Astrocyte (in vitro differentiated cells and primary cell): ENCODE measurements around the gene BUB1B. TPM values are rescaled to one million over a fixed set of nuclear protein-coding genes. Genes with fewer than 3 reads are reported as not detected.
"Not testable (repeated sequence)": the region's sequence is repeated elsewhere in the genome, so short reads cannot be mapped to it uniquely, and the experiment has no call there.

ENCODE experiments used
- DNase-seq: peaks from one replicate; pipeline ENCODE4 v3.0.0-alpha.2; 2010; ENCODE audit warnings: low read depth
- FAIRE-seq: peaks from 2 replicates; lab custom pipeline; 2011; peaks lifted over from hg19 to GRCh38; lab: Jason Lieb, UNC
- H2AFZ ChIP-seq: 2 replicates; pipeline ENCODE4 v1.6.0; 2012; ENCODE audit warnings: low read depth, low read length, inconsistent platforms
- H3K27ac ChIP-seq: 2 replicates; pipeline ENCODE4 v1.5.1; 2011; ENCODE audit warnings: low read depth, low read length, inconsistent platforms
- H3K27me3 ChIP-seq: 2 replicates; pipeline ENCODE4 v1.6.0; 2011; ENCODE audit warnings: low read length, inconsistent platforms; ENCODE audit not compliant: insufficient read depth
- H3K36me3 ChIP-seq: 2 replicates; pipeline ENCODE4 v1.5.1; 2011; ENCODE audit warnings: low read length, inconsistent platforms; ENCODE audit not compliant: insufficient read depth
- H3K4me1 ChIP-seq: 2 replicates; pipeline ENCODE4 v1.5.1; 2011; ENCODE audit warnings: low read length, inconsistent platforms; ENCODE audit not compliant: insufficient read depth
- H3K4me2 ChIP-seq: 2 replicates; pipeline ENCODE4 v1.6.0; 2012; ENCODE audit warnings: low read length, inconsistent platforms
- H3K4me3 ChIP-seq: 2 replicates; pipeline ENCODE4 v1.5.1; 2011; ENCODE audit warnings: low read depth, mild to moderate bottlenecking, low read length, inconsistent platforms; ENCODE audit not compliant: insufficient read depth
- H3K79me2 ChIP-seq: 2 replicates; pipeline ENCODE4 v1.6.0; 2012; ENCODE audit warnings: mild to moderate bottlenecking, low read length, inconsistent platforms; ENCODE audit not compliant: insufficient read depth
- H3K9ac ChIP-seq: 2 replicates; pipeline ENCODE4 v1.6.0; 2012; ENCODE audit warnings: mild to moderate bottlenecking, low read length, inconsistent platforms
- H3K9me3 ChIP-seq: 2 replicates; pipeline ENCODE4 v1.5.1; 2012; ENCODE audit warnings: low read depth, mild to moderate bottlenecking, low read length, inconsistent platforms; ENCODE audit not compliant: insufficient read depth
- H4K20me1 ChIP-seq: 2 replicates; pipeline ENCODE4 v1.6.0; 2012; ENCODE audit warnings: low read length, inconsistent platforms; ENCODE audit not compliant: insufficient read depth
- H3K27ac Mint-ChIP-seq: one replicate; pipeline ENCODE4 v1.8.0; 2021; ENCODE audit warnings: mild to moderate bottlenecking, mixed read lengths; ENCODE audit not compliant: unreplicated experiment
- H3K27me3 Mint-ChIP-seq: one replicate; pipeline ENCODE4 v1.8.0; 2021; ENCODE audit warnings: low read depth, mixed read lengths; ENCODE audit not compliant: unreplicated experiment
- H3K36me3 Mint-ChIP-seq: one replicate; pipeline ENCODE4 v1.8.0; 2021; ENCODE audit warnings: low read depth, mixed read lengths; ENCODE audit not compliant: unreplicated experiment
- H3K4me1 Mint-ChIP-seq: one replicate; pipeline ENCODE4 v1.8.0; 2021; ENCODE audit warnings: low read depth, mixed read lengths; ENCODE audit not compliant: unreplicated experiment
- H3K4me3 Mint-ChIP-seq: one replicate; pipeline ENCODE4 v1.8.0; 2021; ENCODE audit warnings: mild to moderate bottlenecking, moderate library complexity, mixed read lengths; ENCODE audit not compliant: unreplicated experiment
- H3K9me3 Mint-ChIP-seq: one replicate; pipeline ENCODE4 v1.8.0; 2021; ENCODE audit warnings: mild to moderate bottlenecking, mixed read lengths; ENCODE audit not compliant: unreplicated experiment
- EZH2 ChIP-seq: IDR thresholded peaks from 2 replicates; pipeline ENCODE4 v1.6.1; 2012; ENCODE audit warnings: mild to moderate bottlenecking, low read length, inconsistent platforms; ENCODE audit not compliant: insufficient read depth
- total RNA-seq: library from RNA; stranded (reverse); gene quantifications from 2 replicates; pipeline ENCODE4 v1.2.1, GENCODE V29; 2021
- TF ChIP-seq, protein P1 (sequence below): IDR thresholded peaks from 2 replicates; pipeline ENCODE4 v1.5.1; 2011; ENCODE audit warnings: low read depth, mild to moderate bottlenecking, inconsistent platforms, low read length, moderate library complexity; ENCODE audit not compliant: insufficient read depth

BUB1B gene
- total RNA-seq, 1 donor from 2014 or later = 5.2 TPM

- TF ChIP-seq EZH2 = no peak
- TF ChIP-seq, protein P1, sequence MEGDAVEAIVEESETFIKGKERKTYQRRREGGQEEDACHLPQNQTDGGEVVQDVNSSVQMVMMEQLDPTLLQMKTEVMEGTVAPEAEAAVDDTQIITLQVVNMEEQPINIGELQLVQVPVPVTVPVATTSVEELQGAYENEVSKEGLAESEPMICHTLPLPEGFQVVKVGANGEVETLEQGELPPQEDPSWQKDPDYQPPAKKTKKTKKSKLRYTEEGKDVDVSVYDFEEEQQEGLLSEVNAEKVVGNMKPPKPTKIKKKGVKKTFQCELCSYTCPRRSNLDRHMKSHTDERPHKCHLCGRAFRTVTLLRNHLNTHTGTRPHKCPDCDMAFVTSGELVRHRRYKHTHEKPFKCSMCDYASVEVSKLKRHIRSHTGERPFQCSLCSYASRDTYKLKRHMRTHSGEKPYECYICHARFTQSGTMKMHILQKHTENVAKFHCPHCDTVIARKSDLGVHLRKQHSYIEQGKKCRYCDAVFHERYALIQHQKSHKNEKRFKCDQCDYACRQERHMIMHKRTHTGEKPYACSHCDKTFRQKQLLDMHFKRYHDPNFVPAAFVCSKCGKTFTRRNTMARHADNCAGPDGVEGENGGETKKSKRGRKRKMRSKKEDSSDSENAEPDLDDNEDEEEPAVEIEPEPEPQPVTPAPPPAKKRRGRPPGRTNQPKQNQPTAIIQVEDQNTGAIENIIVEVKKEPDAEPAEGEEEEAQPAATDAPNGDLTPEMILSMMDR = no peak
- no peak overlapping the region for H3K4me2 ChIP-seq
- H3K4me1 Mint-ChIP-seq = peaks cover 16% of the 10 kb centered on the region
- no peaks in the 10 kb centered on the region for H3K36me3 ChIP-seq
- H3K27me3 ChIP-seq = no peaks in the 10 kb centered on the region
- H3K9me3 ChIP-seq = no peaks in the 10 kb centered on the region
- no peak overlapping the region for H3K4me3 Mint-ChIP-seq
- peak overlapping the region; percentile 21 for H2AFZ ChIP-seq
- H3K9me3 Mint-ChIP-seq = no peaks in the 10 kb centered on the region
- H3K79me2 ChIP-seq = no peaks in the 10 kb centered on the region
- DNase-seq (peak; percentile 53), FAIRE-seq (no peak)
- H3K36me3 Mint-ChIP-seq = no peaks in the 10 kb centered on the region
- H3K27ac Mint-ChIP-seq = no peak overlapping the region
- H3K9ac ChIP-seq = no peak overlapping the region
- H3K4me3 ChIP-seq = no peak overlapping the region
- H3K27ac ChIP-seq = no peak overlapping the region
- no peaks in the 10 kb centered on the region for H4K20me1 ChIP-seq
- H3K27me3 Mint-ChIP-seq = peaks cover 6% of the 10 kb centered on the region
- peaks cover 16% of the 10 kb centered on the region for H3K4me1 ChIP-seq
These were observed 10.5 kb upstream of the BUB1B start for GRCh38 chr15:40150163-40150925.

DNA sequence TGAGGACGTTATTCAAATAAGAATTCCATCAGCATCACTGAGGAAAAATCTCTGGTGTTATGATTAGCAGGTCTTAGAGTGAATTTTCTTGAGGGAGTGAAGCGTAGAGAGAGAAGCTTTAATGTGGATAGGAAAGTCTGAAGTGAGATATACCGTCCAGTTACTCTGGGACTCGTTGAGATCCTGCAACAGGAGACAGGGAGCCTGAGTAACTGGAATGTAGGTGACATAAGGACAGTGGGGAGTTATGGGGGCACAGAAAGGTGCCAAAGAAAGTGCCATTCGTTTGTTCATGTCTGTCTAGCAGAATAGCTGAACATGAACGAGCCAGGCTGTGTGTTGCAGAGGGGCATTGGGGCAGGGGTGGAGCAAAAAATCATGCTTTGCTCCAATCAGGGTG, 9.4 kb upstream of the BUB1B start:
- Histone ChIP-seq H3K4me1 (peaks cover 10% of the 10 kb centered on the region), H3K79me2 (no peaks in the 10 kb centered on the region), H3K36me3 (no peaks in the 10 kb centered on the region), H2AFZ (no peak overlapping the region), H3K4me3 (no peak overlapping the region), H3K4me2 (no peak overlapping the region), H3K27ac (no peak overlapping the region), H3K9me3 (no peaks in the 10 kb centered on the region), H4K20me1 (no peaks in the 10 kb centered on the region), H3K27me3 (no peaks in the 10 kb centered on the region), H3K9ac (no peak overlapping the region)
- peaks cover 13% of the 10 kb centered on the region for H3K27me3 Mint-ChIP-seq
- FAIRE-seq = no peak
- no peaks in the 10 kb centered on the region for H3K36me3 Mint-ChIP-seq
- peaks cover 7% of the 10 kb centered on the region for H3K4me1 Mint-ChIP-seq
- no peak for DNase-seq
- no peaks in the 10 kb centered on the region for H3K9me3 Mint-ChIP-seq
- no peak overlapping the region for H3K27ac Mint-ChIP-seq
- TF ChIP-seq, protein P1 = no peak
- no peak for TF ChIP-seq EZH2
- no peak overlapping the region for H3K4me3 Mint-ChIP-seq

DNA sequence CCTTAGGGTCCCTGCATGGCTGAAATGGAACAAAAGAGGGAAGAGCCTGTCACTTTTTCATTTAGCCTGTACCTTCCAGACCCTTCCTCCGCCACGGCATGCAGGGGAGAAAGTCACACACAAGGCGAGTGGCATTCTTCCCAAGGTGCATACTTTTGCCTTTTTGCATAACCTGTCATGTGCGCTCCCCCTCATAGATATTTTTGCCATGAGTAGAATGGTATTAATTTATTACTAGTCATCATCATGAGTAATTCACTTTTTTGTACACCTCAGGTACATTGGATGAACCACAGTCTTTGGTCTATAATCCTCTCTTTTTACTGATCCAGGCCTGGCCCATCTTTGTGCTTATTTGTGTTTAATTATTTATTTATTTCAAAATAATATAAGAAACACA, 8.9 kb upstream of the BUB1B start:
- Histone ChIP-seq H3K9me3 (no peaks in the 10 kb centered on the region), H3K4me1 (peaks cover 10% of the 10 kb centered on the region), H3K4me3 (no peak overlapping the region), H3K27ac (no peak overlapping the region), H3K79me2 (no peaks in the 10 kb centered on the region), H3K27me3 (no peaks in the 10 kb centered on the region), H4K20me1 (no peaks in the 10 kb centered on the region), H3K9ac (no peak overlapping the region), H2AFZ (no peak overlapping the region), H3K4me2 (no peak overlapping the region), H3K36me3 (no peaks in the 10 kb centered on the region)
- no peak for TF ChIP-seq EZH2
- TF ChIP-seq, protein P1 = no peak
- Mint-ChIP-seq H3K27me3 (peaks cover 14% of the 10 kb centered on the region), H3K9me3 (no peaks in the 10 kb centered on the region), H3K27ac (no peak overlapping the region), H3K4me3 (no peak overlapping the region), H3K36me3 (no peaks in the 10 kb centered on the region), H3K4me1 (peaks cover 7% of the 10 kb centered on the region)
- DNase-seq = no peak
- no peak for FAIRE-seq

GRCh38 chr15:40154821-40155220, 6.0 kb upstream of the BUB1B start:
- not testable (repeated sequence) for H3K9me3 Mint-ChIP-seq, H3K36me3 ChIP-seq, H3K27ac Mint-ChIP-seq, H3K9ac ChIP-seq, H3K4me3 Mint-ChIP-seq, FAIRE-seq, H2AFZ ChIP-seq, H4K20me1 ChIP-seq, H3K4me2 ChIP-seq, H3K4me1 ChIP-seq, H3K4me1 Mint-ChIP-seq, H3K36me3 Mint-ChIP-seq, H3K79me2 ChIP-seq, H3K27ac ChIP-seq, H3K27me3 ChIP-seq, H3K9me3 ChIP-seq, H3K4me3 ChIP-seq, DNase-seq
- H3K27me3 Mint-ChIP-seq = peaks cover 16% of the 10 kb centered on the region
